HepG2 (cell line): ENCODE results near the gene LAIR1.

Experiments used
- CBX1 ChIP-seq: IDR thresholded peaks from one replicate; pipeline ENCODE4 v1.6.1; 2016; ENCODE audit warnings: antibody characterized with exemption, low read depth
- EZH2 ChIP-seq: conservative IDR thresholded peaks from 2 replicates; pipeline ENCODE4 v1.6.1; 2012; ENCODE audit warnings: mild to moderate bottlenecking, low read depth, low read length, moderate library complexity
- MATR3 ChIP-seq: sonication (generic); formaldehyde crosslinking; IDR thresholded peaks from 2 replicates; pipeline ENCODE4 v1.4.0; 2020; ENCODE audit warnings: missing genetic modification reagents
- MEF2D ChIP-seq: sonication (generic); formaldehyde crosslinking; IDR thresholded peaks from 2 replicates; pipeline ENCODE4 v1.5.1; 2020; ENCODE audit warnings: mild to moderate bottlenecking, missing genetic modification reagents
- NFAT5 ChIP-seq: sonication (generic); formaldehyde crosslinking; IDR thresholded peaks from 2 replicates; pipeline ENCODE4 v1.4.0; 2020; ENCODE audit warnings: missing genetic modification reagents
- RFX1 ChIP-seq: fragments of 450-650 bp; IDR thresholded peaks from 2 replicates; pipeline ENCODE4 v1.6.1; 2017

GRCh38 chr19:54379187-54379678 lies 14.5 kb upstream of the LAIR1 start:
- TF ChIP-seq EZH2 (no peak), RFX1 (no peak), NFAT5 (no peak), MEF2D (no peak), MATR3 (CRISPR knock-in tag) (no peak), CBX1 (no peak)
